ENCODE measurements around the gene CACNA2D3. TPM values are rescaled to one million over a fixed set of nuclear protein-coding genes. Genes with fewer than 3 reads are reported as not detected.
"Not testable (repeated sequence)": the region's sequence is repeated elsewhere in the genome, so short reads cannot be mapped to it uniquely, and the experiment has no call there.

The CACNA2D3 gene
- total and polyA plus RNA-seq, 2 experiments from 2014 or later: 0.30 to 0.43 TPM

- H3K36me3 ChIP-seq (ENCODE audit: low read depth): no peaks in the 10 kb centered on the region
- peak; percentile 21 for DNase-seq
- no peaks in the 10 kb centered on the region for H3F3A ChIP-seq (ENCODE audit: insufficient read depth)
- no peak overlapping the region for H3K9ac ChIP-seq
- in situ Hi-C loops (cut with MboI): no loop called here
- no peaks in the 10 kb centered on the region for H3K4me1 ChIP-seq (ENCODE audit: insufficient read depth)
- H3K9me2 ChIP-seq (ENCODE audit: insufficient read depth): no peaks in the 10 kb centered on the region
- no peaks in the 10 kb centered on the region for H3K27me3 ChIP-seq (replicated peaks; ENCODE audit: insufficient read depth)
- no peak overlapping the region for H2AFZ ChIP-seq
- TF ChIP-seq EZH2phosphoT487 (IDR thresholded peaks at IDR 0.05; ENCODE audit: insufficient read depth, low read depth): no peak
- no peaks in the 10 kb centered on the region for H4K20me1 ChIP-seq (ENCODE audit: insufficient read depth)
- no peak overlapping the region for H3K4me2 ChIP-seq (ENCODE audit: unreplicated experiment)
- 49 to 51% methylated on average over 3 of the region's 3 CpGs for WGBS, 2 experiments (ENCODE audit: low coverage in 1 of 2, low lambda C conversion rate in 2 of 2, missing lambda C conversion rate in 2 of 2)
- no peaks in the 10 kb centered on the region for H3K9me3 ChIP-seq (ENCODE audit: low read depth)
- no peaks in the 10 kb centered on the region for H3K79me2 ChIP-seq (ENCODE audit: insufficient read depth)
- H3K27ac ChIP-seq: no peak overlapping the region
- H3K4me3 ChIP-seq: no peak overlapping the region
Observed at GRCh38 chr3:54628888-54629441, 506.6 kb downstream of the CACNA2D3 start.

- no peaks in the 10 kb centered on the region for H3K4me1 ChIP-seq (ENCODE audit: insufficient read depth)
- no peak overlapping the region for H2AFZ ChIP-seq
- H3K36me3 ChIP-seq (ENCODE audit: low read depth): no peaks in the 10 kb centered on the region
- TF ChIP-seq EZH2phosphoT487 (IDR thresholded peaks at IDR 0.05; ENCODE audit: insufficient read depth, low read depth): no peak
- no peak for TF ChIP-seq EZH2 (IDR thresholded peaks at IDR 0.05; ENCODE audit: insufficient read depth, poor library complexity, severe bottlenecking)
- H3K9me3 ChIP-seq (ENCODE audit: low read depth): no peaks in the 10 kb centered on the region
- in situ Hi-C loops (cut with MboI): no loop called here
- DNase-seq: no peak
- 50 to 54% methylated on average over 6 of the region's 6 CpGs for WGBS, 2 experiments (ENCODE audit: low coverage in 1 of 2, low lambda C conversion rate in 2 of 2, missing lambda C conversion rate in 2 of 2)
- H3K27ac ChIP-seq: no peak overlapping the region
- no peak overlapping the region for H3K4me3 ChIP-seq
- H3K9ac ChIP-seq: no peak overlapping the region
- no peaks in the 10 kb centered on the region for H3F3A ChIP-seq (ENCODE audit: insufficient read depth)
- no peaks in the 10 kb centered on the region for H3K27me3 ChIP-seq (replicated peaks; ENCODE audit: insufficient read depth)
- no peaks in the 10 kb centered on the region for H3K79me2 ChIP-seq (ENCODE audit: insufficient read depth)
- H3K4me2 ChIP-seq (ENCODE audit: unreplicated experiment): no peak overlapping the region
- H3K9me2 ChIP-seq (ENCODE audit: insufficient read depth): no peaks in the 10 kb centered on the region
- no peaks in the 10 kb centered on the region for H4K20me1 ChIP-seq (ENCODE audit: insufficient read depth)
Observed at GRCh38 chr3:54630101-54630623, 507.8 kb downstream of the CACNA2D3 start.

- DNase-seq; H3K79me2 ChIP-seq (ENCODE audit: insufficient read depth); H3K4me2 ChIP-seq (ENCODE audit: unreplicated experiment); H3F3A ChIP-seq (ENCODE audit: insufficient read depth); H3K4me3 ChIP-seq; in situ Hi-C loops (cut with MboI); H2AFZ ChIP-seq; H3K27ac ChIP-seq; H3K9me2 ChIP-seq (ENCODE audit: insufficient read depth); H3K9me3 ChIP-seq (ENCODE audit: low read depth); H3K36me3 ChIP-seq (ENCODE audit: low read depth); H4K20me1 ChIP-seq (ENCODE audit: insufficient read depth); H3K27me3 ChIP-seq (replicated peaks; ENCODE audit: insufficient read depth); H3K4me1 ChIP-seq (ENCODE audit: insufficient read depth); H3K9ac ChIP-seq: not testable (repeated sequence)
- 80 to 87% methylated on average over 6 of the region's 6 CpGs for WGBS, 2 experiments (ENCODE audit: low coverage in 1 of 2, low lambda C conversion rate in 2 of 2, missing lambda C conversion rate in 2 of 2)
Observed at GRCh38 chr3:54631001-54631400, 508.6 kb downstream of the CACNA2D3 start.

- no peak overlapping the region for H3K4me3 ChIP-seq
- DNase-seq: no peak
- no peaks in the 10 kb centered on the region for H3K27me3 ChIP-seq (replicated peaks; ENCODE audit: insufficient read depth)
- H3K9ac ChIP-seq: no peak overlapping the region
- TF ChIP-seq EZH2phosphoT487 (IDR thresholded peaks at IDR 0.05; ENCODE audit: insufficient read depth, low read depth) (no peak), EZH2 (IDR thresholded peaks at IDR 0.05; ENCODE audit: insufficient read depth, poor library complexity, severe bottlenecking) (no peak)
- no peaks in the 10 kb centered on the region for H3K79me2 ChIP-seq (ENCODE audit: insufficient read depth)
- no peaks in the 10 kb centered on the region for H4K20me1 ChIP-seq (ENCODE audit: insufficient read depth)
- H2AFZ ChIP-seq: no peak overlapping the region
- no peak overlapping the region for H3K27ac ChIP-seq
- H3K4me1 ChIP-seq (ENCODE audit: insufficient read depth): no peaks in the 10 kb centered on the region
- 39 to 41% methylated on average over 6 of the region's 6 CpGs for WGBS, 2 experiments (ENCODE audit: low coverage in 1 of 2, low lambda C conversion rate in 2 of 2, missing lambda C conversion rate in 2 of 2)
- H3K9me2 ChIP-seq (ENCODE audit: insufficient read depth): no peaks in the 10 kb centered on the region
- no peaks in the 10 kb centered on the region for H3K9me3 ChIP-seq (ENCODE audit: low read depth)
- no peaks in the 10 kb centered on the region for H3K36me3 ChIP-seq (ENCODE audit: low read depth)
- no peaks in the 10 kb centered on the region for H3F3A ChIP-seq (ENCODE audit: insufficient read depth)
- in situ Hi-C loops (cut with MboI): no loop called here
- no peak overlapping the region for H3K4me2 ChIP-seq (ENCODE audit: unreplicated experiment)
Observed at GRCh38 chr3:54631516-54632325, 509.4 kb downstream of the CACNA2D3 start.
